C4-2B (cell line): ENCODE measurements around the gene ROR2.

ENCODE experiments used
- ZFX ChIP-seq: fragments of 450-650 bp; IDR thresholded peaks from 2 replicates; pipeline ENCODE4 v1.6.1; 2017
- TF ChIP-seq, protein P1 (sequence below): fragments of 450-650 bp; conservative IDR thresholded peaks from 2 replicates; pipeline ENCODE4 v1.5.1; 2017; ENCODE audit warnings: mild to moderate bottlenecking

DNA sequence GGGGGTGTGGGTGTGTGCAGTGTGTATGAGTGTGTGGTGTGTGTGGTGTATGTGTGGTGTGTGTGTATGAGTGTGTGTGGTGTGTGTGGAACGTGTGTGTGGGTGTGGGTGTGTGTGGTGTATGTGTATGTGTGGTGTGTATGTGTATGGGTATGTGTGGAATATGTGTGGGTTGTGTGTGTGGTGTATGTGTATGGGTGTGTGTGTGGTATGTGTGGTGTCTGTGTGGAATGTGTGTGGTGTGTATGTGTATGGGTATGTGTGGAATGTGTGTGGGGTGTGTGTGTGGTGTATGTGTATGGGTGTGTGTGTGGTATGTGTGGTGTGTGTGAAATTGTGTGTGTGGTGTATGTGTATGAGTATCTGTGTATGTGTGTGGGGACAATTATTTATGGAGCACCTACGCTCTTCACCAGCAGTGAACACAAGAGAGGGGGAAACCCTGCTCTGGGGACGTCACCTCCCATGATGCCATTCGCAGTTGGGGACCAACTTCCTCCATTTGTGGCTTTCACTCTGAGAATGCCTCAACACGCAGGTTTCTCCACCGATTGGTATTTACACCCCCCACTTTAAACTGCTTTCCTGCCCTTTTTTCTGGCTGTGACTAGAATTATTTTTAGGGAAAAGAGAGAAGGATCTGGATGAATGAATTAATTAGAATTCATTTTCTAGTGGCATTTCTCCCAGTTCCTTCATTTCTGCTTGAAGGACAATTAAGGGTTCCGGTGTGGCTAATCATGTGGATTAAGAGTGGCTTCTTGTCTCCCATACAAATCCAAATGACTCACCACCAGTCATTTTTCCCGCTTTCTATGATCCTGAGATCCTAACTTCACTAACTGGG lies 238.1 kb downstream of the ROR2 start:
- TF ChIP-seq, protein P1, sequence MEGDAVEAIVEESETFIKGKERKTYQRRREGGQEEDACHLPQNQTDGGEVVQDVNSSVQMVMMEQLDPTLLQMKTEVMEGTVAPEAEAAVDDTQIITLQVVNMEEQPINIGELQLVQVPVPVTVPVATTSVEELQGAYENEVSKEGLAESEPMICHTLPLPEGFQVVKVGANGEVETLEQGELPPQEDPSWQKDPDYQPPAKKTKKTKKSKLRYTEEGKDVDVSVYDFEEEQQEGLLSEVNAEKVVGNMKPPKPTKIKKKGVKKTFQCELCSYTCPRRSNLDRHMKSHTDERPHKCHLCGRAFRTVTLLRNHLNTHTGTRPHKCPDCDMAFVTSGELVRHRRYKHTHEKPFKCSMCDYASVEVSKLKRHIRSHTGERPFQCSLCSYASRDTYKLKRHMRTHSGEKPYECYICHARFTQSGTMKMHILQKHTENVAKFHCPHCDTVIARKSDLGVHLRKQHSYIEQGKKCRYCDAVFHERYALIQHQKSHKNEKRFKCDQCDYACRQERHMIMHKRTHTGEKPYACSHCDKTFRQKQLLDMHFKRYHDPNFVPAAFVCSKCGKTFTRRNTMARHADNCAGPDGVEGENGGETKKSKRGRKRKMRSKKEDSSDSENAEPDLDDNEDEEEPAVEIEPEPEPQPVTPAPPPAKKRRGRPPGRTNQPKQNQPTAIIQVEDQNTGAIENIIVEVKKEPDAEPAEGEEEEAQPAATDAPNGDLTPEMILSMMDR: no peak
- TF ChIP-seq ZFX: no peak
